Measurements from ENCODE around the gene STARD13. TPM values are rescaled to one million over a fixed set of nuclear protein-coding genes. Genes with fewer than 3 reads are reported as not detected.

Gene STARD13
- total RNA-seq, 1 donor from 2014 or later, result 61.0 TPM

DNA sequence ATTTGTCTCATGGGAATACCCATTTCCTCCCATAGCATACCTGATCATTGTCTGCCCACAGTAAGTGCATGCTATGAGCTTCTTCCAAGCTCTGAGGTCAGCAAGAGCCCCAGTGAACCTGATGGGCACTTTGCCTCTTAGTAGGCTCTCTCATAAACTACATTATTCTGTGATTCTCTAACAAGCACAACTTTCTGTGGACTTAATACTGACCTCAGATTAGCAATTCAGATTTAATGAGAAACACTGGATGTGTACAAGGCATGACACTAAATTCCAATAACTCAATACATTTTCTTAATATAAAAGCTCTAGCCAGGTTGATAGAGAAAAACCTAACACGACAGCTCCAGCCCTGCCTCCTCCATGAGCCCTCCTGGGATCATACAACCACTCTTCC, 23.3 kb upstream of the STARD13 start:
- Histone ChIP-seq H3K4me3 (no peak overlapping the region), H3K27me3 (ENCODE audit: low read depth) (no peaks in the 10 kb centered on the region), H3K9me3 (no peaks in the 10 kb centered on the region), H3K36me3 (no peaks in the 10 kb centered on the region), H3K4me1 (peaks cover 12% of the 10 kb centered on the region), H3K27ac (no peak overlapping the region)
- intact Hi-C loops (cut with DNase I), result no loop called here
- no peak for ATAC-seq
- DNase-seq, result no peak
- no peak for TF ChIP-seq CTCF (IDR thresholded peaks at IDR 0.05)

DNA sequence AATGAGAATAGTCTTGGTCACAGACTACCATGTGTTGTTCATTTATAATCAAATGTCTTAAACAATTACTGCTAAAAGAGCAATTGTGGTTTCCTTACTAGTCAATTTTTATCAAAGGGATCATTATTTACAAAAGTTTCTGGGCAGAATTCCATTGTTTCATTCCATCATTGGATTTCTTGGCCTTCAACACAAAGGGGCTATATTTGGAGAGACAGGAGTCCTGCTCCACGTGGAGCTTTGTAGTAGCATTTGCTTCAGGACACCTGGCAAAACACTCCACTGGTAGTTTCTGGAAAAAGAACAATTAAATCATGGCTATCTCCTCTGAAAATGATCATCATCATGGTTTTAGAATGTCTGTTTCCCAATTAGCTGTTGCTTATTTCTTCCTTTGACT, 22.3 kb upstream of the STARD13 start:
- intact Hi-C loops (cut with DNase I), result no loop called here

GRCh38 chr13:33303855-33304597, 18.5 kb upstream of the STARD13 start:
- ATAC-seq, result no peak
- Histone ChIP-seq H3K9me3 (no peaks in the 10 kb centered on the region), H3K27me3 (ENCODE audit: low read depth) (no peaks in the 10 kb centered on the region), H3K36me3 (no peaks in the 10 kb centered on the region), H3K4me1 (no peaks in the 10 kb centered on the region), H3K4me3 (no peak overlapping the region), H3K27ac (no peak overlapping the region)
- no peak for DNase-seq
- no peak for TF ChIP-seq CTCF (IDR thresholded peaks at IDR 0.05)
- intact Hi-C loops (cut with DNase I), result no loop called here

More for the DNA sequence above, 22.3 kb upstream of the STARD13 start:
- no peak for TF ChIP-seq CTCF (IDR thresholded peaks at IDR 0.05)
- H3K9me3 ChIP-seq, result no peaks in the 10 kb centered on the region
- ATAC-seq, result no peak
- H3K4me1 ChIP-seq, result peaks cover 10% of the 10 kb centered on the region
- no peak overlapping the region for H3K27ac ChIP-seq
- H3K4me3 ChIP-seq, result no peak overlapping the region
- H3K36me3 ChIP-seq, result no peaks in the 10 kb centered on the region
- no peaks in the 10 kb centered on the region for H3K27me3 ChIP-seq (ENCODE audit: low read depth)
- DNase-seq, result no peak

- TF ChIP-seq CTCF (IDR thresholded peaks at IDR 0.05), result no peak
- no peak overlapping the region for H3K27ac ChIP-seq
- ATAC-seq (no peak), DNase-seq (no peak)
- no peaks in the 10 kb centered on the region for H3K9me3 ChIP-seq
- H3K4me3 ChIP-seq, result no peak overlapping the region
- no peaks in the 10 kb centered on the region for H3K27me3 ChIP-seq (ENCODE audit: low read depth)
- H3K36me3 ChIP-seq, result no peaks in the 10 kb centered on the region
- intact Hi-C loops (cut with DNase I), result no loop called here
- H3K4me1 ChIP-seq, result no peaks in the 10 kb centered on the region
Observed at GRCh38 chr13:33299626-33300025, 14.1 kb upstream of the STARD13 start.

GRCh38 chr13:33296793-33297425, 11.4 kb upstream of the STARD13 start:
- H3K36me3 ChIP-seq, result no peaks in the 10 kb centered on the region
- no peak for TF ChIP-seq CTCF (IDR thresholded peaks at IDR 0.05)
- no peak overlapping the region for H3K4me3 ChIP-seq
- no peaks in the 10 kb centered on the region for H3K9me3 ChIP-seq
- H3K27ac ChIP-seq, result no peak overlapping the region
- no peak for DNase-seq
- no peaks in the 10 kb centered on the region for H3K27me3 ChIP-seq (ENCODE audit: low read depth)
- no peak for ATAC-seq
- intact Hi-C loops (cut with DNase I), result no loop called here
- H3K4me1 ChIP-seq, result no peaks in the 10 kb centered on the region

All from lower lobe of right lung (tissue), 2 donors.